Brain pericyte (primary cell): ENCODE results near the gene HACL1.
"Not testable (repeated sequence)": the region's sequence is repeated elsewhere in the genome, so short reads cannot be mapped to it uniquely, and the experiment has no call there.

ENCODE experiments used
- DNase-seq: peaks from one replicate; pipeline ENCODE4 v3.0.0-alpha.2; 2012; ENCODE audit warnings: low read depth, low spot score

HACL1 gene

DNA sequence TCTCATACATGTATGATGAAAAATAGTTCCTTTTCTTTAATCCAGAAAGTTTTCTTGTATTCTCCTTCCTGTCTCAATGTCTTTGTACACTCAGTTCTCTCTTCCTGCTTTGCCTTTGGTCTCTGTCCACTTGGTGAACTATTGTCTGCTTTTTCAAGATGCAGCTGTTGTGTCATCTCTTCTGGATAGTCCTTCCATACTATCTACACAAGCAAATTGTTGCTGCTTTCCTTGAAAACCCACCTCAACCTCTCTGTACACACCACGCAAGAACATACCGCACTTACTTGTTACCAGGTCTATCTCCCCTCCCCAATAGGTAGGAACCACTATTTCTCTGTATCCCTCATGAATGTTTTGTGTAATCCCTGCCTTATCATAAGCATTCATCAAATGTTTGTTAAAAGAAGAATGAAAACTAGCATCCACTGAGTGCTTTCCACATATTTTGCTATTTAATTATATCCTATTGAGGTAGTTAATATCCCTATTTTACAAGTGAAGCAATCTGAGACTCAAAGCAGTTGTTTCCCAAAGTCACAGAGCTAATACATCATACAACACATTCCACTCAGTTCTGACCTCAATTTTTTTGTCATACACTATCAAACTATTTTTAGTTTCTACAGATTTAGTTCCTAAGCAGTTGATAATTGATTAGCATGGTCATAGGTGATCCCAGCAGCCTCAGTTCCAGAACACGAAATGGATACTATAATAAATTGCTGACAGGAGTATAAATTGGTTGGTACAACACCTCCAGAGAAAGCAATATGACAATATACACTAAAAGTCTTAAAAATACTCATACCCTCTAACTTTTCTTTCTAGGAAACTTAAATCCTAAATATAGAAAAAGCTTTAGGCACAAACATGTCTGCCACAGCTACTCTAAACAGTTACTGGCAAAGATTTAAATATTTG lies 19.6 kb downstream of the HACL1 start:
- no peak for DNase-seq

DNA sequence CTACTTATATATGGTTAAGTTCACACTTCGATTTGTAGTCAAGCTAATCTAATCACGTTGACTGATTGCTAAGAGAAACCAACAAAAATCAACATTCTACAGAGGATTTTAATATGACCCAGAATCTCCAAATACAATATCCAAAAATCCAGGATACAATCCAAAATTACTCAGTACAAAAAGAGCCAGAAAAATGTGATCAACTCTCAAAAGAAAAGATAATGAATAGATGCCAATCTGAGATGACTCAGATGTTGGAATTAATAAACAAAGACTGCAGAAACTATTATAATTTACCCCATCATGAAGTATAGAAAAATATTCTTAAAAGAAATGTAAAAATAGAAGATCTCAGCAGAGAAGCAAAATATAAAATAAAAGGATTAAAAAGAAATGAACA lies 22.3 kb downstream of the HACL1 start:
- DNase-seq, result no peak

DNA sequence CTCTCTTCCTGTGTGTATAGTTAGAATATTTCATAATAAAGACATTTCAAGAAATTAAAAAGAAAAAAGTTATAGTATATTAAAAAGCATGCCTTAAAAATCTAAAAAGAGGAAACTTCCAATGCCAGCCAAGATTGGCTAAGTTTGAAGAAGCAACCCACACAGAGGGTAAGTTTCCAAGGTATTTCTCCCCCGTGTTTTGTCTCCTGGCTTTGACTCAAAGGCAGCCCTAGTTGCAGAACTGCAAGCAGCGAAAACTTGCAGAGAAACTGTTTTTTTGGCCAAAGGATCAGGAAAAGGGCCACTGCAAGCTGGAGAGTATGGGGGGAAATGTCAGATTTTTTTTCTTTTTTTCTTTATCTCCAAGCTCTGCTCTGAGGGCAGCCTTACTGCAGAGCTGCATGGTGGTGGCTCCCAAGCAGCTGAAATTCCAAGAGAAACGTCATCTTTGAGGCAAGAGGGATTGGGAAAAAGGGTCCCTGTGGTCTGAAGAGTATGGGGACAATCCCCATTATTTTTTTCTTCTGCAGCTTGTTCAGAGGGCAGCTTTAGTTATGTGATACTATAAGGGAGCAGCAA lies 23.0 kb downstream of the HACL1 start:
- DNase-seq, result no peak

DNA sequence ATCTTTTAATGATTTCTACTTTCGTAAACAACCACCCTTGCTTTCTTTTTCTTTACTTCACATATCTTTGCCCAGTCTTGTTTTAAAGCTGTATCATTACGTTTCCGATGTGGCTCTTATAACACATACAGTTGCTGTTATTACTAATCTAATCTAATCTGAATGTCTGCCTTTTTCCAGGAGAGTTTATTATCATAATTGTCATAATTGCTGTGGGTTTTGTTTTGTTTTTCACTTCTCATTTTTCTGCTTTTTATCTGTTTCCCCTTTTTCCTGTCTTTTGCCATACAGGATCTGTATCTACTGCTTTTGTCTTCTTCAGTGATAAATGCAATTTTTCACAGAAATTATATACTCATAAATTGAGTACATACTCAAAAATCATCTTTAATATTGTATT lies 24.9 kb downstream of the HACL1 start:
- DNase-seq, result no peak

DNA sequence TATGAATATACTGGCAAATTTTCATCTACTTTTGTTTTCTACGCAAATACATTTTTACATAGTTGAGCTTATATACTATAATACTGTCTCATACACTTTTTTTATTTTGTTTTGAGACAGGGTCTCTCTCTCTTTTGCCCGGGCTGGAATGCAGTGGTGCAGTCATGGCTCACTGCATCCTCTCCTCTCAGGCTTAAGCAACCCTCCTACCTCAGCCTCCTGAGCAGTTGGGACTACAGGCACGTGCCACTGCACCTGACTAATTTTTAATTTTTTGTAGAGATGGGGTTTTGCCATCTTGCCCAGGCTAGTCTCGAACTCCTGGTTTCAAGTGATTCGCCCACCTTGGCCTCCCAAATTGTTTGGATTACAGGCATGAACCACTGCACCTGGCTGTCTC lies 25.9 kb downstream of the HACL1 start:
- no peak for DNase-seq

DNA sequence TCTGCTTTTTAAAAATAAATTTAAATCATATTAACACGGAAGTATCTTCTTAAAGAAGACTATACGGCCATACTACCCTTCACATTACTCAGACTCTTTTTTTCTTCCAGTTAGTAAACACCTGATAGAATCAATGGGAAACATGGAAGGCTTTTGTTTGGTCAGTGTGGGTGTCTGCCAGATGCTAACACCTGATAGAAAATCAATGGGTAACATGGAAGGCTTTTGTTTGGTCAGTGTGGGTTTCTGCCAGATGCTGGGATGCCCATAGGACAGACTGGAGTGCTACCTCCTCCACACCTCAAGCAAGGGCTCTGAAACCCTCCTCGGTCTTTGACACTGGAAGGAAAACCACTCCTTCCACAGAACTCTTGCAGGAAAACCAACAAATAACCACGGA lies 29.2 kb downstream of the HACL1 start:
- DNase-seq, result no peak

DNA sequence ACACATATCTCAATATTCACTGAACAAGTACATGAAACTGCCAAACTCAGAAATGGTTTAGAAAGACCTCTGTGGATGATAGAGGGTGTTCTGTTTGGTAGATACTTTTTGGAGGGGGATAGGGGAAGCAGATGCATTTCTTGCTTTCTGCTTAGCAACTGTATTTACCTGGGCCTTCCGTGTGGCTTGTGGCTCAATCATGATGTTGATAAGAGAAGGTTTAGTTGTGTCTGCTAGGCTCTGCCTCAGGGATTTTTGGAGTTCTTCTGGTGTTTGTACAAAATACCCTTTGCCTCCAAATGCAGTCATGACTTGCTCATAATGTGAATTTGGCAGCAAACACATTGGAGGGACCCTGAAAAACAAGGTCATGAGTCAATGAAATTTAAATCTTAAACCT lies 38.2 kb downstream of the HACL1 start:
- DNase-seq, result no peak

DNA sequence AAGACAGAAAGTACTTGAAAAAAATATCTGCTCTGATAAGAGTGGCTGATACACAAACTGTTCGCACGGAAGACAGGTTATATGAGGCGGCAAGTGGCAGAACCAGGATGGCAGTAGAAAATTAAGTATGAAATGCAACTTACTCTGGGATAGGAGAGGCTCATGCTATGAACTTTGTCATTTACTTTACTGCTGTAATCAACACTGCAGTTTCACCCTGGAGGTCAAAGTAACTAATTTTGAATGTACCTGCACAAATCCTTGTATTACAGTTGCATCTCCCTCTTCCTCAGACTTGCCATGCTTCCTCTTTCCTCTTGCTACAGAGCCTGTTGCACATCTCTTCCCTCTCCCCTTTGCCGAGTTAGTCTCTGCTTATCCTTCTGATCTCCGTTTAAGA lies 38.8 kb downstream of the HACL1 start:
- no peak for DNase-seq

DNA sequence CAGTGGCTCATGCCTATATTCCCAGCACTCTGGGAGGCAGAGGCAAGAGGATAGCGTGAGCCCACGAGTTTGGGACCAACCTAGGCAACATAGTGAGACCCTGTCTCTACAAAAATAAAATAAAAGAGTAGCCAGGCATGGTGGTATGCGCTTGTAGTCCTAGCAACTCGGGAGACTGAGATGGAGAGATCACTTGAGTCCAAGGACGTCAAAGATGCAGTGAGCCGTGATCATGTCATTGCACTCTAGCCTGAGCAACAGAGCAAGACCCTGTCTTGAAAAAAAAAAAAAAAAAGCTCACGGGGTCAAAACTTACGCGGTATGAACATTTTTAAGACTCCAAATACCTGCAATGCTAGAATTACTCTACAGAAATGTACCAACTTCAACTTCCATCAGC lies 42.8 kb downstream of the HACL1 start:
- DNase-seq, result no peak

DNA sequence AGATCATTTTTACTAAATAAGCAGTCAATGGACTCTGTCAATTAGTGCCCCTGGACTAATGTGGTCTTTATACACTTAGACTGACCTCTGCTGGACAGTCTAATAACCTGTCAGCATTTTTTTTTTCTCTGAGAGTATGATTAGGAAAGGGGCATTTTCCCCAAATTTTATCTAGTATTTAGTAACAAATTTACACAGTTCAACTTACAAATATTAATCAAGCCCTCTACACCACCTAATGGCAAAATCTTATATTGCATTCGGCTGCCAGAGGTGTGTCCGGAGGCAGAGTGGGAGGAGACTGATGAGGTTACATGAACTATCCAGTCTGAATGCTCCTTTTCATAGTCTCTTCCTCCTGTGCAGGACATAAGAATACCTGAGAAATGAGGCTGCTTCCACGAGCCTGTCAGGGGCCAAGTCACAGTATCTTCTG lies 43.8 kb downstream of the HACL1 start:
- peak; percentile 49 for DNase-seq

DNA sequence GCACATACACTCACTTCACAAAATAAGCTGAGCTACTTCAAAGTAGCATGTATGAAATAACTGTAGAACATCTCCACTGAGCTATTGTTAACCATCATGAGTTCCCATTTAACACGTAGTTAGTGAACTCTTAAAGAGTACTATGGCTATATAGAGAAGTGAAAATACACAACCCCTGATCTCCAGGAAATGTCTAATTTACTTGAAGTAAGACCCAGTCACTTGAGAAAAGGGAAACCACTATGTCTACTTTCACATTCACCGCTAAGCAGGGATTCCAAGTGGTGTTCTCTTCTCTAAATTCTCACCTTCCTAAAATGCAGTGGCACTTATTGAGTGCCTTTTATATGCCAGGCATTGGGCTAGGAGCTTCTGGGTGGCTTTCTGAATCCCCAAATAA lies 44.9 kb downstream of the HACL1 start:
- DNase-seq, result no peak

DNA sequence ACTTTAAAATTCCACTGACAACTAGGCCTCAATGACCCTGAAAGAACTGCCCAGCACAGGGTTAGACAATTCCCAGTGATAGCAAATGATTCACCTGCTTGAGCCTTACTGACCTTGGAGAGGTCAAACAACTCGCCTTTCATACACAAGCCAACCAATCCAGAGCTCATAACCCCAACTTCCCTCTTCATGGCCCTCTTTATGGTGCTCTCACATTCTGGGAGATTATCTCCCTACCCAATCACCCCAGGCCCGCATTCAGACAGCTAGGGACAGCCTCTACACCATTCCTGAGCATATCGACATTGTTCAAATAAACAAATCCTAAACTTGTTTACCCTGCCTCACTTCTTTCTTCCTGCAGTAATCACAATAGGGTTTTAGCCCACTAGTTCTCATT lies 47.6 kb downstream of the HACL1 start:
- DNase-seq, result no peak

DNA sequence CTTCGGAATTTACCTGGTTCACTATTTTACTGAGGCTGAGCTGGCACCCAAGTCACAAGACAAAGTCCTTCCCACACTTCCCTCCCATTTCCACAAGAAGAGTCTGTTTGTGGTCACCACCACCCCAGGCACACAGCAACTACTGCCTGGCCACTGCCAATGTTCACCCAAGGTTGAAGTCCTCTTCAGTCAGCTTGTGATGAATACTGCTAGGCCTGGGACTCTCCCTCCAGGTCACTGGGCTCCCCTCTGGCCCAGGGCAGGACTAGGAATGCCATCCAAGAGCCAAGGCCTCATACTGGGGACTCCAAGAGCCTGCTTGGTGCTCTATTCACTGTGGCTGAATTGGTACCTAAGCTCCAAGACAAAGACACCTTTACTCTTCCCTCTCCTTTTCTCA lies 49.5 kb downstream of the HACL1 start:
- DNase-seq, result no peak

DNA sequence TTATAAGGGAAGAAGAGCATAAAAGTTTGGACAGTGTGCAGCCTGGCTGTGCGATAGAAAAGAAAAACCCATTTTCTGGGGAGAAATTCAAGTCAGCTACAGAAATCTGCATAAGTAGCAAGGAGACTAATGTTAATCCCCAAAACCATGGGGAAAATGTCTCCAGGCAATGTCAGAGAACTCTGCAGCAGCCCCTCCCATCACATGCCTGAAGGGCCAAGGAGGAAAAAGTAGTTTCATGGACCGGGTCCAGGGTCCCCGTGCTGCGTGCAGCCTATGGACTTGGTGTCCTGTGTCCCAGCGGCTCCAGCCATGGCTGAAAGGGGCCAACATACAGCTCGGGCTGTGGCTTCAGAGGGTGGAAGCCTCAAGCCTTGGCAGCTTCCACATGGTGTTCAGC lies 51.5 kb downstream of the HACL1 start:
- DNase-seq, result no peak

DNA sequence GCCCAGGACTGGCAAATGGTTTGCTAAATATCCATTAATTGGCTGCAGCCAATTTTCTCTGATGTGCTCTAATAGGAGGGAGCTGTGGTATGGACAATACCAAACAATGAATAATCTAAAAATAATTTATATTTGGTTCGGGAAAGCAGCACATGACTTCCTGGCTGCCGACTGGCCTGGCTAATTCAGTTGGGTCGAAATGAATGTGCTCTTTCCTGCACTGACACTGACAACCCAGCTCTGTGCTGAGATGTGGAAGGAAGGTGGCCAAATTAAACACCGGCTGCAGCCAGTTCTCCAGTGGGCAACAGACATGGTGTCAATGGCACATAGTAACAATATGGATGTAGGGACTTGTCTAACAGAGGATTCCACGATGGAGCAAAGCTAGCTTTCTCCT lies 58.8 kb downstream of the HACL1 start:
- DNase-seq, result no peak

DNA sequence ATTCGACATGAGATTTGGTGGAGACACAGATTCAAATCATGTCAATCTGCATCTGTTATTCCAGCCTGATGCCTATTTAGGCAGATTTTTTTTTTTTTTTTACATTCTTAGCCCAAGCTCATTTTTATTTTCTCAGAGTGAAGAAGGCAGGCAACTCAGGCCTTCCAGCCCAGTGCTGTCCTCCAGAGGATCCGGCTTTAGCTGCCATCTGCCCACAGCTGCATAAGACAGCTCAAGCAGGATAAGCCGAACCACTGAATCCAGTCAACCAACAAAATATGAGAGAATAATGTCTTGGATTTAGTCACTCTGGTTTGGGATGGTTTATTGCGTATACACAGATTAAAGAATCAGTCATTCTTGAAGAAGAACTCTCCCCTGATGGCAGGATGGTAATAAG lies 60.0 kb downstream of the HACL1 start:
- no peak for DNase-seq

DNA sequence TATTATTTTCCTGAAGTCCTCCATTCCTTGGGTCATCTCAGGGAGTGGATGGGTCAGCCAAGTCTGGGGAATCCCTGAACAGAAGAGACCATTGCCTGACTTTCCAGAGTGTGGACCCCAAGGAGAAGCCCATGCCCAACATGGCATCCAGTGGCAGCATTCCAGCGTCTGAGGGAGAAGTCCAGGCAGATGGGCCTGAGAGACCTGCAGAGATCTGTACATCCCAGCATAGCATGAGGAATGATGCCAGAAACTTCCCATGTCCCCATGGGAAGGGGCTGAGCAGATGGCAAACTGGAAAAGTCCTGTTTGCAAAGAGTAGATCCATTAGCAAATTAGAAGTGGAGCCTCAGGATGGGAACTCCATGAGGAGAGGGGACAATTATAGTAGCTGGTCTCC lies 62.3 kb downstream of the HACL1 start:
- DNase-seq, result no peak

DNA sequence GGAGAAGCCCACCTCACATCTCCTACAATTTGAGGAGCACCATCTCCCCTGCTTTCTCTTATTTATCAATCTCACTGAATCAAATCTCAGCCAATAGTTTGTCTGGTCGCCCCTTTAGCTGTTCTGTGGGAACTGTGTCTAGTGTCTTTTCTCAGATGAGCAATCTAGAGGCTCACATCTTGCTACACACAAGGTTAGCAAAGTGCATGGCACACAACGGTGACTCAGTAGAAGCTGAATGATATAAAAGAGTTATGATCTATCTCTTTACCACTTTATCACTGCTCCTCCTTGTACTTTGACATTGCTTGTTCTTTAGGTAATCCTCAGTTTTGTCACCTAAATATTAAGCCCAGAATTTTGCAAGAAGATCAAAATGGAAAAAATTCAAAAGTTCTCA lies 63.0 kb downstream of the HACL1 start:
- no peak for DNase-seq

DNA sequence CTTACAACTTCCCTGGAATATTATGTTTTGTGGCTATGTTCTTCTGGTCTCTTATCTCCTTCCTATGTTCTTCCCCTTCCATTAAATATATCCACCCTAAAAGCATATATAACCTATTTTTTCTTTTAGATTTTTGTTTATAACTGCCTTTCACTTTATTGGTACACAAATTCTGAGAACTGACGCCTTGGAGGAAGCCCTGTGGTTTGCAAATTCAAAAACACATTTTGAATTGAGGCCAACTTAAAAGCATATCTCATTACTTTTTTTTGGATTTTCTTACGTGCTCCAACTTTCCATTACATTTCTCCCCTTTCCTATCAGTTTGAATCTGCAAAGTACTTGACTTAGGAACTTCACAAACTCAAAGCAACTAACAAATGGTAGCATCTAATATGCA lies 64.5 kb downstream of the HACL1 start:
- DNase-seq, result no peak

DNA sequence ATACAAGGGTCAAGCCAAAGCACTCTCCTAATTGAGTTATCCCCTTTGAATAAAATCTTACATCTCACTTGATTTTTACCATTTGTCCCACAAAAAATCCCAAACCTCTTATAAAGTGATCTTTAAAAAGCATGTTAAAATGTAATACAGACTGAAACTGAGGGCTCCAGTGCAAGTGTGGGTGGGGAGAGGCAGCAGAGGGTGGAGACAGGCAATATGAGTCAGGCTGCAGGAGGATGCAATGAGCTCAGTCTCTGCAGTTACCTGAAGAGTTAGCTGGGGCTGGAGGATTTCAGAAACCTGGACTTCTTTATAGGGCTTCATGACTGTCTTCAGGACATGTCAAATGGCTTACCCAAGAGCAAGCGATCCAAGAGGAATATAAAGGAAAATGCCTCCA lies 65.6 kb downstream of the HACL1 start:
- no peak for DNase-seq

DNA sequence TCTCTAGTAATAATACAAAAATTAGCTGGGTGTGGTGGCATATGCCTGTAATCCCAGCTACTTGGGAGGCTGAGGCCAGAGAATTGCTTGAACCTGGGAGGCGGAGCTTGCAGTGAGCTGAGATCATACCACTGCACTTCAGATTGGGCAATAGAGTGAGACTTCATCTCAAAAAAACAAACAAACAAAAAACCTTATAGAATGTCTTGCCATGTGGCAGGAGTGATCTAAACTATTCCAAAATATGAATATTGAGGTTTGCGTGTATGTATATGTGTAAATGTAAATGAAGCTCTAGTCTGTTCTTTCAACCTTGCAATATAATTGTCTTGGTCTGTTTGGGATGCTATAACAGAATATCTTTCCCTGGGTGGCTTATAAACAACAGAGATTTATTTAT lies 68.8 kb downstream of the HACL1 start:
- not testable (repeated sequence) for DNase-seq

DNA sequence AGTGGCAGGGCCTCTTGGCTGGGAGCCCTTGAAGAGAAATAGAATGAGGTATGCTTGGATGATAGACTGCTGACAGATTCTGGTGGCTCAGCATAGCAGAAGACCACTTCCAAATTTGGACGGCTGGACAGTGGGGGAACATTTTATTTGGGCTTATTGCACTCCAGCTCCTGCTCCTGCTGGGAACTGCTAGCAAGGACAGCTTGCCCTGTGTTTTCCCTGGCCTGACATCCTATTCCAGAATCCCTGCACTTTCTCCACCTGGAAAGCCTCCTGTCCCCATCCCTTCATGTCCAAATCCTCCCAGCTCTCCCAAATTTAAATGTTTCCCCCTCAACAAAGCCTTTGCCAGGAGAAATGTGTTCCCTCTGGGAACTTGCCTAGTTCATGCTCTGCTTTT lies 70.0 kb downstream of the HACL1 start:
- DNase-seq, result no peak

DNA sequence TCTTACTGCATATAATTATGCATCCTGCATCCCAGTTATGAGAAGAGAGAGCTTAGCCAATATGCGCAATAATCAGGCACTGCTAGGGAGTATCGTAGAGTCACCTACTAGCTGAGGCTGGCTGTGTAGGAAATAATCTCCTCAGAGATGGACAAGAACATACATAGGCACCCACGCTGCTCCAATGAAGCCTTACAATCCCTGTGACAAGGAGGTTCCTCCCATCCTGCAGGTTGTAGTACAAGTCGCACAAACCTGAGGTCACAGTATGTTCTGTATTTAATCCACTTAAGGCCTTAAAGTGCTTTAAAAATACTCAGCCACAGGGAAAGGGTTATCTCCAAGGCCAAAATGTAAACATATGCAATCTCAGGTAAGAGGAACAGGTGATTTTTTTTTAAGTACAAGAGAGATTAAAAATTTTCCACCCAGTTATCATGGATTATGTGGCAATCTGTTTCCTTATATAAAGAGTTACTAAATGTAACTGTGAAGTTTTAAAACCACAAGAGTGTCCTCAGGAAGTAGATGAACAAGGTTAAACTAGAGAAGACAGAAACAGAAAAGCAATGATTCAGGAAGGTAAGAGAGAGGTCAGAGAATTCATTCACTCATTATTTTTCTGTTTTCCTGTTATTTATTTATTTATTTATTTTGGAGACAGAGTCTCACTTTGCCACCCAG lies 72.4 kb downstream of the HACL1 start:
- DNase-seq, result no peak
